Measurements from ENCODE around the gene PTPRR. TPM values are rescaled to one million over a fixed set of nuclear protein-coding genes. Genes with fewer than 3 reads are reported as not detected.

PTPRR gene
- total RNA-seq, 1 donor from 2014 or later: 0.65 TPM

- intact Hi-C loops (cut with DNase I): loop anchor here (2.0 kb wide), 1 partner anchor 15 kb away; no protein-coding TSS in a partner anchor
- no peak for DNase-seq (ENCODE audit: low spot score)
Observed at GRCh38 chr12:70661466-70662161, 258.9 kb downstream of the PTPRR start.

GRCh38 chr12:70660620-70661219 lies 259.8 kb downstream of the PTPRR start:
- DNase-seq (ENCODE audit: low spot score): no peak
- intact Hi-C loops (cut with DNase I): loop anchor here (2.0 kb wide), 1 partner anchor 14 kb away; no protein-coding TSS in a partner anchor

GRCh38 chr12:70660002-70660604 lies 260.4 kb downstream of the PTPRR start:
- DNase-seq (ENCODE audit: low spot score): no peak
- intact Hi-C loops (cut with DNase I): loop anchor here (2.0 kb wide), 1 partner anchor 13 kb away; no protein-coding TSS in a partner anchor

- DNase-seq (ENCODE audit: low spot score): no peak
- intact Hi-C loops (cut with DNase I): no loop called here
Observed at GRCh38 chr12:70659077-70659606, 261.4 kb downstream of the PTPRR start.

DNA sequence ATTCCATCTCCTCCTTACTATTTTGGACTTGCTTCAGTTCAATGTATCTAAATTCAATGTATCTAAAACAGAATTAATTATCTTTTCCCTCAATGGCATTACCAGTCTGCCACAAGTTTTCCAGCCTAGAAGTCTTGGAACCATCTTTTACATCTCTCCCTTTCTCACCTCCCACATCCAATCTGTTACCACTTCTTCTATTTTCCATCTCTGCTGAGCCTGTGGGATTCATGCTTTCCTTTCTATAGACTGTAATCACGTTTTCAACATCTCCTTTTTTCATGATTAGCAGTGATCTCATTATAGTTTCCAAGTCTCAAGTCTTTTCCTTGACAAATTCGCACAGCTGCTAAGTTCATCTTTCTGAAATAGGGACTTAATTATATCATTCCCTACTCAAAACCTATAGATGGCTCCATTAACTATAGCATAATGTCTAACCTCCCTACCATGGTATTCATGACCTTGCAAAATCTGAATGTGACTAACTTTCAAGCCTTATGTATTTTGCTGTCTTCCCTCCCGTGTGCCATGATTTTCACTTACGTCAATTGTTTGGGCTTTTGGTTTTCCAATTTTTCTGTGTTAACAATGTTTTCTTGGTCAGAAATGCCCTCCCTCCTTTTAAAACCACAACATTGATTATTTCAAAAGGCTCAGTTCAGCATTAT lies 262.8 kb downstream of the PTPRR start:
- intact Hi-C loops (cut with DNase I): no loop called here
- DNase-seq (ENCODE audit: low spot score): no peak

- intact Hi-C loops (cut with DNase I): no loop called here
- DNase-seq (ENCODE audit: low spot score): no peak
Observed at GRCh38 chr12:70652451-70652850, 268.1 kb downstream of the PTPRR start.

DNA sequence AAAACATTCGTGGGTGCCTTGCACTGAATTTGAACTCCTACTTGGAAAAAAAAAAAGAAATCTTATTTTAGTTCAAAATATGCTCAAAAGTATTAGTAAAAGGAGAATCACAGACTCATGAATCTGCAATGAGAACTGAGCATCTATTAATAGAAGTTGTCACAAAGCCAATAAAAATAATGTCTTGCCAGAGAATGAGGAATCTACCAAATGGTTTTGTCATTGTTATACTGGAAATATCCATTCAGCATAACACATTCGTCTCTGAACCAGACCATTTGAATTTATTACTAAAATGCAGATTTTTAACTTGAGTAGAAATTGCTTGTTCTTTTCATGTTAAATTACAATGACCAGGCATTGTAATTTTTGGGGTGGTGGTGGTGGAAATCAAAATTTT lies 271.7 kb downstream of the PTPRR start:
- intact Hi-C loops (cut with DNase I): loop anchor here (5.0 to 10.0 kb wide), 3 partner anchors 37 to 73 kb away; no protein-coding TSS in a partner anchor

GRCh38 chr12:70648191-70648590 lies 272.3 kb downstream of the PTPRR start:
- no peak for DNase-seq (ENCODE audit: low spot score)
- intact Hi-C loops (cut with DNase I): loop anchor here (5.0 to 10.0 kb wide), 3 partner anchors 36 to 74 kb away; no protein-coding TSS in a partner anchor

More for the DNA sequence above, 271.7 kb downstream of the PTPRR start:
- DNase-seq (ENCODE audit: low spot score): no peak

DNA sequence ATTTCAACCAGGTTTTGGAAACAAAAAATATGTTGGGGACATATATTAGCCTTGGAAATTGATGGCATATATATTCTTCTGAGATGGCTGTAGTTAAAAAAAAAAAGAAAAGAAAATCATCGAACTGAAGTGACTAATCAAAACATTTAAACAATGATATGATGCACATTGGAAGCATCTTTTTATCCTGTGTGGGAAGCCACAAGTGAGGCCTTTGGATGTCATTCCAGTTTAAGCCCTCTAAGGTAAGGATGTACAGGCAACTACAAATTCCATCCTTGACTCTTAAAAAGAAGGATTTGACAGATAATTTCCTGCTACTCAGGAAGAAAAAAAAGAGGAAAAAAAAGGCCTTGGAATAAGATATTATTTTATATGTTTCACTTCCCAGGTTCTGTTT lies 273.7 kb downstream of the PTPRR start:
- intact Hi-C loops (cut with DNase I): loop anchor here (2.0 to 10.0 kb wide), 4 partner anchors 14 to 75 kb away; no protein-coding TSS in a partner anchor
- DNase-seq (ENCODE audit: low spot score): no peak

DNA sequence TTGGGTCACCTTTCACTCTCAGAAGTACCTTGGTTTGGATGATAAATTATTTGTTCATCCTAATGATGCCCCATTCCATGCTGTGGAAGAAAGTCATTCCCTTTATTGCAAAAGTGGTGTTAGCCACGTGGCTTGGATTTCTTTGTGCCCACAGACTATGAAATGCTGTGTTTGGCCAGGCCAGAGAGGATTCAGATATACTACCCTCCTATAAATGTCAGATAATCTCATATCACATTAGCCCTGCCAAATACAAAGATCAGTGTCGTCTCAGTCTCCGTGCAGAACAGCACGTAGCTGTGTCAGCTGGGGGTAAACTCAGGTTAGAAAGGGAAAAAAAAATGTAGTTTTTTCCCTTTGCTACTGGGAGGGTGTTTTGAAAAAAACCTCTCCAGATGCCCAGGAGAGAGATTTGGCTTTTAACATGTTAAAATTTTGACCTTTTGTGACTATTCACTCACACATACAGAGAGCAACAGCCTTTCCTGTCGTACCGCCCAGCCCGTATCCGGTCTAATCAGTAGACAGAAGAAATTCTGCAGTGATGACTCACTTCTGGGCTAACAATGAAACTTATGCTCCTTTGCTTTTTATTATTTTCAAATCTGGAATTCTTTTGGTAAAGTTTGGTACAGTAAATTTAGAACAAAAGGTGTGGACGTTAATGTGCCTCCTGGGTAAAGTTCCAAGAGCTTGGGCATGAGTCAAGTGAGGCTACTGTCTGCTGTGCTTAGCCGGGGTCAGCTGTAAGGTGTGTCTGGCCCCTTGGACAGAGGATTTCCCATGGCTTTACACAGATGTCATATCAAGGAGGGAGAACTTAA lies 274.8 kb downstream of the PTPRR start:
- intact Hi-C loops (cut with DNase I): loop anchor here (2.0 to 10.0 kb wide), 4 partner anchors 15 to 77 kb away; no protein-coding TSS in a partner anchor
- DNase-seq (ENCODE audit: low spot score): no peak

DNA sequence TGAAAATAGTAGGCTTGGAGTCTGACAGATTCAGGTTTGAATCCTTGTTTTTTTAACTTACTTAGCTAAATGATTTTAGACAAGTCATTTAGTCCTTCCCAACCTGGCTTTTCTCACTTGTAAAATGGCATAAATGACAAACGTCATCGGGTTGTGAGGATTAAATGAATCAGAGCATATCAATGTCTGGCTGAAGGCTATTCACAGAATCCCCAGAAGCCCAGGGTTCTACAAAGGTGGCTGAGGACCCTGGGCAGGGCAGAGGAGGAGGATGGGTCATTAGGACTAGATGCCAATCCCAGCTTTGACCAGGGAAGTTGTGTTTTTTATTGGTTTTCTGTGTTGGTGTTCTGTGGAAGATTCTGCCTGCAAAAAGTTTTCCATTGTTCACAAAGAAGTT lies 275.7 kb downstream of the PTPRR start:
- intact Hi-C loops (cut with DNase I): loop anchor here (5.0 to 10.0 kb wide), 3 partner anchors 33 to 77 kb away; no protein-coding TSS in a partner anchor

DNA sequence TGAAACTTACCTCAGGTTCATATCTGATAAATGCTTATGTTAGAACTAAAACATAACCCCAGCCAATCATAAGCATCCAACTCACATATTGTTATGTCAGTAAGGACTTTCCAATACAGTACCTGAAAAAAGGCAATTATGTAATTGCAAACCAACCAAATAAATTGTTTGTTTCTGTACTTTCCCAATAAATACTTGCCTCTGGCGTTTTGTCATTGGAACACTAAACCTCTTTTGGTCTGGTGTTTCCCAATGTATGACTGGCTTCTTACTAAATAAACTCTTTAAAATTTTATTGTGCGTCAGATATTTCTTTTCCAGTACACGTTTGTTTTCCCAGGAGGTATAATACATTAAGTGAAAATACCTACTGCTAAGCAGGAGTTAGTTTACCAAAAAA lies 276.6 kb downstream of the PTPRR start:
- intact Hi-C loops (cut with DNase I): loop anchor here (10.0 kb wide), 1 partner anchor 49 kb away; no protein-coding TSS in a partner anchor
- no peak for DNase-seq (ENCODE audit: low spot score)

More for the DNA sequence above, 275.7 kb downstream of the PTPRR start:
- DNase-seq (ENCODE audit: low spot score): no peak

GRCh38 chr12:70641691-70642090 lies 278.8 kb downstream of the PTPRR start:
- intact Hi-C loops (cut with DNase I): loop anchor here (10.0 kb wide), 1 partner anchor 47 kb away; no protein-coding TSS in a partner anchor
- DNase-seq (ENCODE audit: low spot score): no peak

DNA sequence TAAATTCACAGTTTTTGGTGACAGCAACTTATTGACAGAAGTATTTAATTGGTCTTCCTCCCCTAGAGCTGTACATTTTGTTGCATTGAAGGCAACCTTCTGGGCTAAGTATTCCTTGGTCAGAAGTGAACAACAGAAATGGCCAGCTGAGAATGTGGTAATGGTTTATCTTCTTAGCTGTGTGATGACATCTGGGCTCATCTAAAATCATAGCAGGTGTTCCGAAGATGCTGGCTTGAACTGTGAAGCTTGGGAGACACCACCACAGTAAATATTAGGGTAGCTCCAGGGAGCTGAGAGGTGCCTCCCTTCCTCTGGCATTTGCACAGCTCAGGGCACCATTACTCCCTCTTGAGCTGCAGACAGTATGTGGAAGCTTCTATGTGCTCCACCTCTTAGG lies 279.6 kb downstream of the PTPRR start:
- intact Hi-C loops (cut with DNase I): loop anchor here (10.0 kb wide), 1 partner anchor 46 kb away; no protein-coding TSS in a partner anchor
- DNase-seq (ENCODE audit: low spot score): no peak

DNA sequence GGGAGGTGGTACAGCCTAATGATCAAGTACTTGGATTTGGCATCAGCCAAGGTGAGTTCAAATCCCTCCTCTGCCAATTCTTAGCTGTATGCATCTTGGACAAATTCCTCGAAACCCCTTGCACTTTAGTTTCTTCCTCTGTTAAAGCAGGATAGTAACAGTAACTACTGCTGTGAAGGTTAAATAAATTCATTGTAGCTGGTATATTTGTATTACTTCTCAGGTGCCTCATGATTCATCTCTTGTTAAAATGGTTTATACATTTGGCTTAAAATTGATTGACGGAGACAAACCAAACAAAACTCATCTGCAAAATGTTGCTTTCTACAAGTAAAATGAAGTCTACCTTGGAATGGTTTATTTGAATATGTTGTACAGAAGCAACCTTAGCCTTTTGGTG lies 281.0 kb downstream of the PTPRR start:
- no peak for DNase-seq (ENCODE audit: low spot score)
- intact Hi-C loops (cut with DNase I): no loop called here

DNA sequence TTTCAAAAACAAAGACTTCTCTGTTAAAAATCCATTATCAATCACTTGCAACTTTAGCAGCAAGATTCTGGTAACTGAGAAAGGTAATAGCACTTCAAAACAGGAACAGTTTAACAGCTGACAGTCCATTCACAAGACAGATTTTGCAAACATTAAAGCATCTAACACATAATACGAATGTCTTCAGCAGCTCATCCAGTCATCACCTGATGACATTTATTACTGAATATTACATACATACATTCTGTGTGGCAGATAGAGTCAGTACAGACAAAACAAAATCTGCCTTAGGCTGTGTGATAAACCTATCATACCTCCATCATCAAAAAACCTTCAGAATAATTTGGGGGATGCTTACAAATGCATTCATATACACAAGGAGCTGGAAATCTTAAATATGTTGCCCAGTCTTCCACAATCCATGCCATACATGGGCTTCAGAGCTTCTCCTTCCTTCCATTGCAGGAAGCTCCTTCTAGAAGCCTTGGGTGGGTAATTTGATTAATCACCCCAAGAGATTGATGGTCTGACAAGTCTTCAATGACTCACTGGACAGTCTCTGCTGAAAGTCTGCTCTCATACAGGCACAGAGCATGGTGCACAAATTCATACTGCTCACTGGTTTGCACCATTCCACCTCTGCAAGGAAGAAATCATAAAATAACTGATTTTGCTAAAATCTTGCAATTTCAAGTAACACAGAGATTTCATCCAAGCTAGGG lies 281.7 kb downstream of the PTPRR start:
- no peak for DNase-seq (ENCODE audit: low spot score)
- intact Hi-C loops (cut with DNase I): no loop called here

GRCh38 chr12:70637303-70638085 lies 283.0 kb downstream of the PTPRR start, which contains the start of gene PTPRB:
Gene PTPRB (minus strand): TSS chr12:70637429. CDS start chr12:70637395, 34 bp downstream.
- intact Hi-C loops (cut with DNase I): no loop called here
- DNase-seq (ENCODE audit: low spot score): no peak
